ENCODE measurements around the gene SH2D3A. TPM values are rescaled to one million over a fixed set of nuclear protein-coding genes. Genes with fewer than 3 reads are reported as not detected.

SH2D3A gene
- total and polyA plus RNA-seq, 2 donors (not counting 3 experiments of a cell fraction or from before 2014, with no cell fraction given) = 0.04 to 0.53 TPM

DNA sequence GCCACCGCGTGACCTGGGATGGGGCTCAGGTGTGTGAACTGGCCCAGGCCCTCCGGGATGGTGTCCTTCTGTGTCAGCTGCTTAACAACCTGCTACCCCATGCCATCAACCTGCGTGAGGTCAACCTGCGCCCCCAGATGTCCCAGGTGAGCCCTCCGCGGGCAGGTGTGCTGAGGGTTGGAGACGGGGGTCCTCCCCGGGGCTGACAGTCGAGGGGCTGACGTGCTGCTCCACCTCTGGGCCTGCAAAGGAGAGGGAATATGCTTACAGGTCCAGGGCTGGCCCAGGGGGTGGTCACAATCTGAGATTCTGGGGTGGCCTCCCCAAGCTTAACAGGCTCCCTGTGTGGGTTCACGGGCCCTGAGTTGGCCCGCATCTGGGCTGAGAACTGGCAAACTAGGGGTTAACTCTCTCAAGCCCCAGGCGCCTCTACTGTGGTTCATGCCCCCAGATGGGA lies 5.7 kb upstream of the SH2D3A start:
- no peak for TF ChIP-seq POLR2AphosphoS5 (IDR thresholded peaks at IDR 0.05; ENCODE audit: insufficient read depth, low read depth, low read length)
- TF ChIP-seq JUN (IDR thresholded peaks at IDR 0.05; ENCODE audit: borderline replicate concordance, insufficient read depth, insufficient read length, low read depth) = no peak
- TF ChIP-seq GATA2 (IDR thresholded peaks at IDR 0.05; ENCODE audit: insufficient read depth, insufficient read length, low read depth, low read length) = no peak
- no peak for TF ChIP-seq POLR2A (IDR thresholded peaks at IDR 0.05; ENCODE audit: low read depth, low read length)
- no peak for TF ChIP-seq FOS (IDR thresholded peaks at IDR 0.05; ENCODE audit: borderline replicate concordance, insufficient read depth, low read length)
- TF ChIP-seq, protein P1, sequence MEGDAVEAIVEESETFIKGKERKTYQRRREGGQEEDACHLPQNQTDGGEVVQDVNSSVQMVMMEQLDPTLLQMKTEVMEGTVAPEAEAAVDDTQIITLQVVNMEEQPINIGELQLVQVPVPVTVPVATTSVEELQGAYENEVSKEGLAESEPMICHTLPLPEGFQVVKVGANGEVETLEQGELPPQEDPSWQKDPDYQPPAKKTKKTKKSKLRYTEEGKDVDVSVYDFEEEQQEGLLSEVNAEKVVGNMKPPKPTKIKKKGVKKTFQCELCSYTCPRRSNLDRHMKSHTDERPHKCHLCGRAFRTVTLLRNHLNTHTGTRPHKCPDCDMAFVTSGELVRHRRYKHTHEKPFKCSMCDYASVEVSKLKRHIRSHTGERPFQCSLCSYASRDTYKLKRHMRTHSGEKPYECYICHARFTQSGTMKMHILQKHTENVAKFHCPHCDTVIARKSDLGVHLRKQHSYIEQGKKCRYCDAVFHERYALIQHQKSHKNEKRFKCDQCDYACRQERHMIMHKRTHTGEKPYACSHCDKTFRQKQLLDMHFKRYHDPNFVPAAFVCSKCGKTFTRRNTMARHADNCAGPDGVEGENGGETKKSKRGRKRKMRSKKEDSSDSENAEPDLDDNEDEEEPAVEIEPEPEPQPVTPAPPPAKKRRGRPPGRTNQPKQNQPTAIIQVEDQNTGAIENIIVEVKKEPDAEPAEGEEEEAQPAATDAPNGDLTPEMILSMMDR (IDR thresholded peaks at IDR 0.05; ENCODE audit: extremely low read depth in 1 of 2, insufficient read depth in 1 of 2, low read depth in 1 of 2, low read length in 2 of 2) = no peak
- TF ChIP-seq EZH2 (IDR thresholded peaks at IDR 0.05; ENCODE audit: borderline replicate concordance, low read depth, low read length, severe bottlenecking) = no peak
- TF ChIP-seq MYC (IDR thresholded peaks at IDR 0.05; ENCODE audit: low read depth, low read length) = no peak
- TF ChIP-seq, protein P2, sequence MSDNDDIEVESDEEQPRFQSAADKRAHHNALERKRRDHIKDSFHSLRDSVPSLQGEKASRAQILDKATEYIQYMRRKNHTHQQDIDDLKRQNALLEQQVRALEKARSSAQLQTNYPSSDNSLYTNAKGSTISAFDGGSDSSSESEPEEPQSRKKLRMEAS (IDR thresholded peaks at IDR 0.05; ENCODE audit: insufficient read depth, insufficient read length) = no peak
- Histone ChIP-seq H2AFZ (ENCODE audit: low read depth, low read length) (no peak overlapping the region), H4K20me1 (replicated peaks; ENCODE audit: control insufficient read depth, extremely low read depth, insufficient read depth, low read length) (no peaks in the 10 kb centered on the region), H3K79me2 (ENCODE audit: control insufficient read depth, insufficient read depth, low read length) (no peaks in the 10 kb centered on the region), H3K27me3 (ENCODE audit: control insufficient read depth in 2 of 2, insufficient read depth in 2 of 2, low read length in 2 of 2) (no peaks in the 10 kb centered on the region), H3K27ac (ENCODE audit: insufficient read depth, low read depth, low read length) (no peak overlapping the region), H3K4me2 (ENCODE audit: insufficient read depth, low read length) (no peak overlapping the region), H3K9me3 (replicated peaks; ENCODE audit: control insufficient read depth, insufficient read depth, low read length) (no peaks in the 10 kb centered on the region), H3K4me3 (replicated peaks in 1 of 3; ENCODE audit: insufficient read depth in 1 of 3, low read depth in 1 of 3, low read length in 3 of 3) (no peak overlapping the region), H3K9me1 (replicated peaks; ENCODE audit: control insufficient read depth, extremely low read depth, insufficient read depth, low read length) (no peaks in the 10 kb centered on the region), H3K4me1 (ENCODE audit: control insufficient read depth, extremely low read depth, insufficient read depth, low read length) (no peaks in the 10 kb centered on the region), H3K36me3 (ENCODE audit: control insufficient read depth in 2 of 2, extremely low read depth in 1 of 2, insufficient read depth in 2 of 2, low read length in 2 of 2) (no peaks in the 10 kb centered on the region), H3K9ac (replicated peaks; ENCODE audit: extremely low read depth, insufficient read depth, low read length) (no peak overlapping the region)
- dilution Hi-C loops (cut with MboI; ENCODE audit: extremely low pct_ligation_motif_present, low sequenced_read_pairs) = no loop called here
- intact Hi-C loops (cut with micrococcal nuclease) = no loop called here
- POLR2A ChIA-PET = no interaction called here
- DNase-seq (ENCODE audit: low read depth, low spot score) (no peak), FAIRE-seq (no peak)
- no TSS peak for BruUV-seq (replicated peaks)
- CTCF ChIA-PET = interaction anchor here (1.0 to 4.1 kb wide), 5 partner anchors 9 to 256 kb away, joined by 3 to 21 read pairs (median 5); no protein-coding TSS in a partner anchor
